GM18858 (cell line): ENCODE measurements around the gene LRP1B.
A peak's percentile ranks its signal among the peaks of the same experiment; 100 is the strongest.

ENCODE experiments used
- ATAC-seq: cut with Tn5 transposase; IDR thresholded peaks from one replicate; pipeline ENCODE4 v1.9.1; 2021; ENCODE audit not compliant: unreplicated experiment

LRP1B gene

GRCh38 chr2:140770645-140771044 lies 1360.2 kb downstream of the LRP1B start:
- ATAC-seq = no peak

- ATAC-seq = no peak
These were observed 1369.0 kb downstream of the LRP1B start for GRCh38 chr2:140761807-140762206.

- no peak for ATAC-seq
These were observed 1371.2 kb downstream of the LRP1B start for GRCh38 chr2:140759426-140760156.

GRCh38 chr2:140747665-140748064 lies 1383.2 kb downstream of the LRP1B start:
- ATAC-seq = peak; percentile 99

- ATAC-seq = no peak
These were observed 1383.7 kb downstream of the LRP1B start for GRCh38 chr2:140747090-140747489.

- no peak for ATAC-seq
These were observed 1386.4 kb downstream of the LRP1B start for GRCh38 chr2:140744379-140744778.

- ATAC-seq = no peak
These were observed 1393.8 kb downstream of the LRP1B start for GRCh38 chr2:140737006-140737405.

GRCh38 chr2:140734992-140735391 lies 1395.8 kb downstream of the LRP1B start:
- ATAC-seq = no peak

GRCh38 chr2:140718999-140719398 lies 1411.8 kb downstream of the LRP1B start:
- ATAC-seq = no peak

GRCh38 chr2:140717481-140717880 lies 1413.3 kb downstream of the LRP1B start:
- ATAC-seq = no peak

GRCh38 chr2:140714586-140714985 lies 1416.2 kb downstream of the LRP1B start:
- ATAC-seq = no peak

- ATAC-seq = no peak
These were observed 1418.9 kb downstream of the LRP1B start for GRCh38 chr2:140711867-140712266.

GRCh38 chr2:140701726-140702125 lies 1429.1 kb downstream of the LRP1B start:
- ATAC-seq = no peak

- no peak for ATAC-seq
These were observed 1432.2 kb downstream of the LRP1B start for GRCh38 chr2:140698636-140699035.

- ATAC-seq = no peak
These were observed 1434.4 kb downstream of the LRP1B start for GRCh38 chr2:140696449-140696848.

GRCh38 chr2:140695155-140695554 lies 1435.7 kb downstream of the LRP1B start:
- ATAC-seq = no peak

- ATAC-seq = no peak
These were observed 1443.0 kb downstream of the LRP1B start for GRCh38 chr2:140687825-140688224.

GRCh38 chr2:140683658-140684057 lies 1447.2 kb downstream of the LRP1B start:
- no peak for ATAC-seq

GRCh38 chr2:140680862-140681261 lies 1450.0 kb downstream of the LRP1B start:
- ATAC-seq = no peak

GRCh38 chr2:140679752-140680151 lies 1451.1 kb downstream of the LRP1B start:
- ATAC-seq = no peak

GRCh38 chr2:140669911-140670310 lies 1460.9 kb downstream of the LRP1B start:
- ATAC-seq = no peak

- ATAC-seq = no peak
These were observed 1463.6 kb downstream of the LRP1B start for GRCh38 chr2:140667203-140667602.

- ATAC-seq = no peak
These were observed 1468.3 kb downstream of the LRP1B start for GRCh38 chr2:140662504-140662903.
